H1 (cell line): ENCODE data around the gene PPM1M. TPM values are rescaled to one million over a fixed set of nuclear protein-coding genes. Genes with fewer than 3 reads are reported as not detected.

Source experiments
- CTCF ChIA-PET: fragments of 300-600 bp; sonication (Branson Sonifier 250); formaldehyde crosslinking; loops from one replicate; lab custom pipeline; 2021; ENCODE audit not compliant: partially characterized antibody; lab: Charles Lee
- POLR2A ChIA-PET: fragments of 300-600 bp; sonication (Branson Sonifier 250); formaldehyde crosslinking; loops from one replicate; lab custom pipeline; 2021; ENCODE audit warnings: inconsistent platforms; ENCODE audit not compliant: partially characterized antibody; lab: Charles Lee
- DNase-seq, 2 experiments: peaks; one replicate each; pipeline versions ENCODE4 v3.0.0 to v3.0.0-alpha.2; 2010 to 2022; ENCODE audit warnings: low spot score in 2 of 2, low read depth in 1 of 2, mixed read lengths in 1 of 2
- FAIRE-seq: peaks from 2 replicates; lab custom pipeline; 2011; peaks lifted over from hg19 to GRCh38; lab: Jason Lieb, UNC
- H2AFZ ChIP-seq: 2 replicates; pipeline ENCODE4 v1.8.1; 2012; ENCODE audit warnings: low read length, inconsistent platforms
- H2AK5ac ChIP-seq: 2 replicates; pipeline ENCODE4 v1.6.1; 2013; ENCODE audit warnings: low read depth, low read length
- H2BK120ac ChIP-seq: replicated peaks from 2 replicates; pipeline ENCODE3; 2013; ENCODE audit warnings: low read depth, low read length, inconsistent platforms
- H2BK12ac ChIP-seq: 2 replicates; pipeline ENCODE4 v1.6.1; 2013; ENCODE audit warnings: low read depth, low read length
- H2BK15ac ChIP-seq: 2 replicates; pipeline ENCODE4 v1.6.1; 2013; ENCODE audit warnings: low read length
- H2BK20ac ChIP-seq: 2 replicates; pipeline ENCODE4 v1.6.1; 2013; ENCODE audit warnings: low read length
- H2BK5ac ChIP-seq: 2 replicates; pipeline ENCODE4 v1.6.1; 2013; ENCODE audit warnings: low read depth, low read length
- H3K14ac ChIP-seq: 2 replicates; pipeline ENCODE4 v1.6.1; 2013; ENCODE audit warnings: inconsistent platforms; ENCODE audit not compliant: insufficient read length
- H3K18ac ChIP-seq: 2 replicates; pipeline ENCODE4 v1.6.1; 2013; ENCODE audit warnings: low read length; ENCODE audit errors: extremely low read depth
- H3K23ac ChIP-seq: 2 replicates; pipeline ENCODE4 v1.6.1; 2013; ENCODE audit warnings: inconsistent platforms; ENCODE audit not compliant: insufficient read length
- H3K23me2 ChIP-seq: 2 replicates; pipeline ENCODE4 v1.6.1; 2013; ENCODE audit warnings: low read depth, low read length
- H3K27ac ChIP-seq: 2 replicates; pipeline ENCODE4 v1.6.1; 2011; ENCODE audit warnings: low read depth, low read length, inconsistent platforms
- H3K27me3 ChIP-seq, 4 experiments: replicated peaks in 1 of 4; 1 replicate in 1 of 4; 2 replicates in 3 of 4; pipeline versions ENCODE4 v1.6.1 to v1.8.1; 2011 to 2013; ENCODE audit warnings: low read length in 3 of 4, mild to moderate bottlenecking in 3 of 4, inconsistent platforms in 2 of 4, mixed read lengths in 2 of 4, moderate library complexity in 1 of 4; ENCODE audit not compliant: control insufficient read depth in 3 of 4, insufficient read depth in 3 of 4; ENCODE audit errors: extremely low read depth in 1 of 4
- H3K36me3 ChIP-seq, 4 experiments: 2 replicates each; pipeline versions ENCODE4 v1.6.1 to v1.8.1; 2011 to 2013; ENCODE audit warnings: mild to moderate bottlenecking in 4 of 4, low read length in 3 of 4, moderate library complexity in 2 of 4, control low read depth in 1 of 4, inconsistent platforms in 1 of 4; ENCODE audit not compliant: insufficient read depth in 4 of 4, control insufficient read depth in 2 of 4
- H3K4ac ChIP-seq: replicated peaks from 2 replicates; pipeline ENCODE3; 2013; ENCODE audit warnings: low read length, low read depth, mixed read lengths, inconsistent platforms; ENCODE audit not compliant: insufficient read length
- H3K4me1 ChIP-seq, 4 experiments: replicated peaks in 1 of 4; 1 replicate in 1 of 4; 2 replicates in 3 of 4; pipeline versions ENCODE4 v1.6.1 to v1.8.1; 2011 to 2013; ENCODE audit warnings: low read length in 3 of 4, inconsistent platforms in 2 of 4, mixed read lengths in 1 of 4; ENCODE audit not compliant: insufficient read depth in 4 of 4, control insufficient read depth in 3 of 4
- H3K4me2 ChIP-seq, 2 experiments: 2 replicates each; pipeline versions ENCODE4 v1.6.1 to v1.8.1; 2011 to 2013; ENCODE audit warnings: low read depth in 2 of 2, low read length in 2 of 2, control low read depth in 1 of 2, inconsistent platforms in 1 of 2, mild to moderate bottlenecking in 1 of 2; ENCODE audit not compliant: insufficient read depth in 1 of 2
- H3K4me3 ChIP-seq, 4 experiments: fragments of 200-600, 300-600 bp in 1 of 4; sonication (generic), shearing (Covaris generic), sonication (Bioruptor Twin) in 1 of 4; 2 replicates each; pipeline versions ENCODE4 v1.5.1 to v1.8.1; 2011 to 2016; ENCODE audit warnings: low read length in 4 of 4, low read depth in 3 of 4, control low read depth in 2 of 4, inconsistent platforms in 2 of 4, mild to moderate bottlenecking in 2 of 4, mixed read lengths in 1 of 4, moderate library complexity in 1 of 4; ENCODE audit not compliant: insufficient read depth in 2 of 4; ENCODE audit errors: extremely low read depth in 1 of 4
- H3K56ac ChIP-seq: replicated peaks from 2 replicates; pipeline ENCODE3; 2013; ENCODE audit warnings: low read depth, mild to moderate bottlenecking, mixed read lengths, low read length, inconsistent platforms; ENCODE audit not compliant: insufficient read length
- H3K79me1 ChIP-seq: 2 replicates; pipeline ENCODE4 v1.6.1; 2013; ENCODE audit warnings: low read depth, low read length, control low read depth
- H3K79me2 ChIP-seq, 2 experiments: 2 replicates each; pipeline versions ENCODE4 v1.6.1 to v1.8.1; 2012 to 2013; ENCODE audit warnings: low read length in 2 of 2, mild to moderate bottlenecking in 2 of 2, inconsistent platforms in 1 of 2; ENCODE audit not compliant: insufficient read depth in 2 of 2, control insufficient read depth in 1 of 2
- H3K9ac ChIP-seq, 4 experiments: replicated peaks in 1 of 4; 1 replicate in 1 of 4; 2 replicates in 3 of 4; pipeline versions ENCODE4 v1.6.1 to v1.8.1; 2011 to 2013; ENCODE audit warnings: low read depth in 3 of 4, low read length in 3 of 4, control low read depth in 2 of 4, mild to moderate bottlenecking in 2 of 4, moderate library complexity in 2 of 4, inconsistent platforms in 1 of 4; ENCODE audit errors: extremely low read depth in 1 of 4
- H3K9me3 ChIP-seq, 2 experiments: 2 replicates each; pipeline versions ENCODE4 v1.6.1 to v1.8.1; 2012 to 2013; ENCODE audit warnings: mild to moderate bottlenecking in 2 of 2, moderate library complexity in 2 of 2, control low read depth in 1 of 2, inconsistent platforms in 1 of 2, low read depth in 1 of 2, low read length in 1 of 2, mixed read lengths in 1 of 2; ENCODE audit not compliant: insufficient read depth in 2 of 2
- H4K20me1 ChIP-seq, 2 experiments: replicated peaks in 1 of 2; 2 replicates each; pipeline versions ENCODE3 to v1.8.1; 2011 to 2013; ENCODE audit warnings: inconsistent platforms in 2 of 2, low read length in 2 of 2, mild to moderate bottlenecking in 1 of 2; ENCODE audit not compliant: insufficient read depth in 2 of 2, control insufficient read depth in 1 of 2
- H4K5ac ChIP-seq: 2 replicates; pipeline ENCODE4 v1.6.1; 2013; ENCODE audit warnings: low read length, low read depth, mixed read lengths, inconsistent platforms; ENCODE audit not compliant: insufficient read length
- H4K8ac ChIP-seq: 2 replicates; pipeline ENCODE4 v1.8.0; 2013; ENCODE audit warnings: mild to moderate bottlenecking, moderate library complexity, low read length, inconsistent platforms; ENCODE audit not compliant: insufficient read depth; ENCODE audit errors: extremely low read depth
- H4K91ac ChIP-seq: replicated peaks from 2 replicates; pipeline ENCODE3; 2013; ENCODE audit warnings: low read length, mixed read lengths, inconsistent platforms; ENCODE audit not compliant: insufficient read length
- KDM5A ChIP-seq: fragments of 200-600 bp; IDR thresholded peaks from 2 replicates; pipeline ENCODE4 v1.7.1; 2012; ENCODE audit warnings: mild to moderate bottlenecking, low read length, inconsistent platforms, mixed read lengths
- NRF1 ChIP-seq: IDR thresholded peaks from 2 replicates; pipeline ENCODE4 v1.6.1; 2011; ENCODE audit warnings: mild to moderate bottlenecking, low read depth, low read length, improper control_type of control experiment
- POLR2A ChIP-seq, 2 experiments: IDR thresholded peaks; 1 replicate in 1 of 2; 2 replicates in 1 of 2; pipeline ENCODE4 v1.6.1; 2011; ENCODE audit warnings: low read depth in 2 of 2, low read length in 2 of 2, mild to moderate bottlenecking in 2 of 2; ENCODE audit errors: control extremely low read depth in 1 of 2
- RBBP5 ChIP-seq: IDR thresholded peaks from 2 replicates; pipeline ENCODE4 v1.7.1; 2012; ENCODE audit warnings: low read depth, mild to moderate bottlenecking, inconsistent platforms, low read length, moderate library complexity, borderline replicate concordance
- YY1 ChIP-seq: IDR thresholded peaks from 2 replicates; pipeline ENCODE4 v1.6.1; 2011; ENCODE audit warnings: low read depth, mild to moderate bottlenecking, low read length
- WGBS, 2 experiments: shearing (Covaris generic) in 1 of 2; methylation state at CpG; one replicate each; pipeline versions ENCODE4 v1.1.6 to v1.1.7; 2013 to 2015; ENCODE audit warnings: low lambda C conversion rate in 2 of 2, mixed read lengths in 2 of 2, inconsistent platforms in 1 of 2, low coverage in 1 of 2, missing lambda C conversion rate in 1 of 2; ENCODE audit not compliant: insufficient replicate concordance in 2 of 2, insufficient coverage in 1 of 2, insufficient read length in 1 of 2; ENCODE audit errors: extremely low coverage in 1 of 2, missing lambda C conversion rate in 1 of 2; 5-methylcytosine and 5-hydroxymethylcytosine counted together
- polyA plus RNA-seq, 7 experiments: library from polyadenylated mRNA; depleted of rRNA in 3 of 7; stranded (reverse) in 5 of 7; unstranded in 2 of 7; fragments of >200 nt in 5 of 7; fragments of 200-250 nt in 2 of 7; gene quantifications; 1 replicate in 5 of 7; 2 replicates in 1 of 7; 4 replicates in 1 of 7; pipeline versions ENCODE4 v1.2.1 to v1.2.3, GENCODE V29; 2011 to 2013; ENCODE audit warnings: missing spikeins in 2 of 7, mixed read lengths in 2 of 7
- total RNA-seq: library from RNA; stranded (reverse); fragmentation: NEBNext Ultra II Directional; extraction: Animal tissue kit (Norgen Biotek cat#: 25700); gene quantifications from 2 replicates; pipeline ENCODE4 v1.2.1, GENCODE V29; 2021
- TF ChIP-seq, protein P1 (sequence below): IDR thresholded peaks from 2 replicates; pipeline ENCODE4 v1.6.1; 2012; ENCODE audit warnings: inconsistent platforms

The PPM1M gene
- total and polyA plus RNA-seq, 2 of the 8 experiments (the other 6 are each of a cell fraction or from before 2014, with no cell fraction given), result 5.2 to 6.3 TPM

DNA sequence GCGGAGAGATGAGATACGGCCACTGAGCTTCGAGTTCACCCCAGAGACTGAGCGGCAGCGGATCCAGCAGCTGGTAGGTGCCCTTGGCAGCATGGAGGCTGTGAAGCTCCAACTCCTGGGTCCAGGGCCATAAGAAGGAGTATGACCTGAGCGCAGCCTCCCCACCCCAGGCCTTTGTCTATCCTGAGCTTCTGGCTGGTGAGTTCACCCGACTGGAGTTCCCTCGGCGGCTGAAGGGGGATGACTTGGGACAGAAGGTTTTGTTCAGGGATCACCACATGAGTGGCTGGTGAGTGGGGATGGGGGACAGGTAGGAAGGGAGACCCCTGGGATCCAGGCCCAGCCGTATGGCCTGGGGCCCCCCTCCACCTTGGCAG lies 2.6 kb downstream of the PPM1M start:
- H3K23ac ChIP-seq, result no peak overlapping the region
- H3K23me2 ChIP-seq, result peaks cover 10% of the 10 kb centered on the region
- no peak overlapping the region for H2AK5ac ChIP-seq
- H3K14ac ChIP-seq, result no peak overlapping the region
- no peak overlapping the region for H2BK15ac ChIP-seq
- ChIA-PET POLR2A (interaction anchor here (0.7 to 3.8 kb wide), 11 partner anchors 8 to 109 kb away, joined by 3 to 25 read pairs (median 6); partner anchors contain the start of genes TWF2 and WDR82), CTCF (interaction anchor here (0.5 to 17.7 kb wide), 15 partner anchors 11 to 143 kb away, joined by 3 to 126 read pairs (median 4); no protein-coding TSS in a partner anchor)
- no peaks in the 10 kb centered on the region for H3K79me1 ChIP-seq
- no peak overlapping the region for H3K4me3 ChIP-seq
- H4K8ac ChIP-seq, result no peak overlapping the region
- H3K4ac ChIP-seq, result no peak overlapping the region
- WGBS, 2 experiments, result 97% methylated on average over 10 of the region's 10 CpGs; no CpG with 5 or more reads in 1 of the 2 experiments
- H3K4me1 ChIP-seq, result peaks cover 0 to 13% (median 10%) of the 10 kb centered on the region in 4 experiments; a peak in 6 of 7 replicates
- H3K9ac ChIP-seq, result no peak overlapping the region
- peaks cover 5 to 15% of the 10 kb centered on the region in 2 experiments for H4K20me1 ChIP-seq
- DNase-seq (no peak), FAIRE-seq (no peak)
- H3K79me2 ChIP-seq, result no peaks in the 10 kb centered on the region
- H3K56ac ChIP-seq, result no peak overlapping the region
- no peaks in the 10 kb centered on the region for H3K9me3 ChIP-seq
- no peak overlapping the region for H3K4me2 ChIP-seq
- no peak for TF ChIP-seq YY1
- no peak for TF ChIP-seq POLR2A (IDR thresholded peaks at IDR 0.05; ENCODE audit: control extremely low read depth in 1 of 2, low read depth in 2 of 2, low read length in 2 of 2)
- TF ChIP-seq, protein P1, sequence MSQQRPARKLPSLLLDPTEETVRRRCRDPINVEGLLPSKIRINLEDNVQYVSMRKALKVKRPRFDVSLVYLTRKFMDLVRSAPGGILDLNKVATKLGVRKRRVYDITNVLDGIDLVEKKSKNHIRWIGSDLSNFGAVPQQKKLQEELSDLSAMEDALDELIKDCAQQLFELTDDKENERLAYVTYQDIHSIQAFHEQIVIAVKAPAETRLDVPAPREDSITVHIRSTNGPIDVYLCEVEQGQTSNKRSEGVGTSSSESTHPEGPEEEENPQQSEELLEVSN, result no peak
- TF ChIP-seq RBBP5, result no peak
- TF ChIP-seq KDM5A, result no peak
- TF ChIP-seq NRF1, result no peak
- H2BK120ac ChIP-seq, result no peak overlapping the region
- H3K27ac ChIP-seq, result no peak overlapping the region
- H2BK20ac ChIP-seq, result no peak overlapping the region
- no peak overlapping the region for H2BK5ac ChIP-seq
- H3K27me3 ChIP-seq, result peaks cover 6 to 37% (median 23%) of the 10 kb centered on the region in 4 experiments; a peak in 6 of 7 replicates
- no peak overlapping the region for H3K18ac ChIP-seq
- H4K5ac ChIP-seq, result no peak overlapping the region
- H2BK12ac ChIP-seq, result no peak overlapping the region
- no peak overlapping the region for H2AFZ ChIP-seq
- H4K91ac ChIP-seq, result no peak overlapping the region
- H3K36me3 ChIP-seq, result peaks cover 0 to 21% (median 0%) of the 10 kb centered on the region in 4 experiments; a peak in 4 of 8 replicates
